ENCODE measurements around the gene MAL. TPM values are rescaled to one million over a fixed set of nuclear protein-coding genes. Genes with fewer than 3 reads are reported as not detected.

MAL gene
- total and polyA plus RNA-seq, 2 of the 8 experiments (the other 6 are each of a cell fraction or from before 2014, with no cell fraction given) = not detected

- Histone ChIP-seq H4K20me1 (replicated peaks in 1 of 2; ENCODE audit: control insufficient read depth in 1 of 2, insufficient read depth in 2 of 2, low read length in 2 of 2) (peaks cover 0 to 2% of the 10 kb centered on the region in 2 experiments), H3K4me3 (ENCODE audit: extremely low read depth in 1 of 4, insufficient read depth in 2 of 4, low read depth in 3 of 4, low read length in 4 of 4) (no peak overlapping the region), H2AFZ (ENCODE audit: low read length) (no peak overlapping the region), H3K14ac (ENCODE audit: insufficient read length) (no peak overlapping the region), H3K4me2 (ENCODE audit: insufficient read depth in 1 of 2, low read depth in 2 of 2, low read length in 2 of 2) (no peak overlapping the region), H3K27me3 (replicated peaks in 1 of 4; ENCODE audit: control insufficient read depth in 3 of 4, extremely low read depth in 1 of 4, insufficient read depth in 3 of 4, low read length in 3 of 4) (peaks cover 0 to 2% (median 0%) of the 10 kb centered on the region in 4 experiments; a peak in 1 of 7 replicates), H3K27ac (ENCODE audit: low read depth, low read length) (no peak overlapping the region), H3K9me3 (ENCODE audit: insufficient read depth in 2 of 2, low read depth in 1 of 2, low read length in 1 of 2) (peaks cover 89 to 97% of the 10 kb centered on the region in 2 experiments), H3K4ac (replicated peaks; ENCODE audit: insufficient read length, low read depth, low read length) (no peak overlapping the region), H3K23ac (ENCODE audit: insufficient read length) (no peak overlapping the region), H2BK12ac (ENCODE audit: low read depth, low read length) (no peak overlapping the region), H4K5ac (ENCODE audit: insufficient read length, low read depth, low read length) (no peak overlapping the region), H2AK5ac (ENCODE audit: low read depth, low read length) (no peak overlapping the region), H2BK15ac (ENCODE audit: low read length) (no peak overlapping the region), H3K23me2 (ENCODE audit: low read depth, low read length) (peaks cover 5% of the 10 kb centered on the region; the same call in 1 of the 2 replicates), H3K18ac (ENCODE audit: extremely low read depth, low read length) (no peak overlapping the region), H3K9ac (replicated peaks in 1 of 4; ENCODE audit: extremely low read depth in 1 of 4, low read depth in 3 of 4, low read length in 3 of 4) (no peak overlapping the region), H3K79me1 (ENCODE audit: low read depth, low read length) (0 out of 2 replicates have a peak, but pooled peaks cover 3% of the 10 kb centered on the region), H3K56ac (replicated peaks; ENCODE audit: insufficient read length, low read depth, low read length) (no peak overlapping the region), H4K8ac (ENCODE audit: extremely low read depth, insufficient read depth, low read length) (no peak overlapping the region), H2BK20ac (ENCODE audit: low read length) (no peak overlapping the region), H3K79me2 (ENCODE audit: control insufficient read depth in 1 of 2, insufficient read depth in 2 of 2, low read length in 2 of 2) (no peaks in the 10 kb centered on the region), H2BK5ac (ENCODE audit: low read depth, low read length) (no peak overlapping the region), H2BK120ac (replicated peaks; ENCODE audit: low read depth, low read length) (no peak overlapping the region), H4K91ac (replicated peaks; ENCODE audit: insufficient read length, low read length) (no peak overlapping the region), H3K4me1 (replicated peaks in 1 of 4; ENCODE audit: control insufficient read depth in 3 of 4, insufficient read depth in 4 of 4, low read length in 3 of 4) (no peaks in the 10 kb centered on the region; a peak in 1 of 7 replicates), H3K36me3 (ENCODE audit: control insufficient read depth in 2 of 4, insufficient read depth in 4 of 4, low read length in 3 of 4) (no peaks in the 10 kb centered on the region)
- ChIA-PET CTCF (ENCODE audit: partially characterized antibody) (interaction anchor here (1.8 kb wide), 1 partner anchor 10 kb away, joined by 6 read pairs; no protein-coding TSS in a partner anchor), POLR2A (ENCODE audit: partially characterized antibody) (no interaction called here)
- FAIRE-seq = no peak
- 85% methylated on average over 23 of the region's 23 CpGs; no CpG with 5 or more reads in 1 of the 2 experiments for WGBS, 2 experiments (ENCODE audit: extremely low coverage in 1 of 2, insufficient coverage in 1 of 2, insufficient read length in 1 of 2, insufficient replicate concordance in 2 of 2, low coverage in 1 of 2, low lambda C conversion rate in 2 of 2, missing lambda C conversion rate in 1 of 2)
- DNase-seq (ENCODE audit: low read depth in 1 of 2, low spot score in 2 of 2) = no peak
- no peak for TF ChIP-seq SP1 (IDR thresholded peaks at IDR 0.05; ENCODE audit: low read depth, low read length)
- TF ChIP-seq MAFK (IDR thresholded peaks at IDR 0.05; ENCODE audit: low read depth, low read length) = no peak
- no peak for TF ChIP-seq CBX8 (IDR thresholded peaks at IDR 0.05; ENCODE audit: borderline replicate concordance, low read depth, low read length)
- TF ChIP-seq FOSL1 (IDR thresholded peaks at IDR 0.05; ENCODE audit: insufficient read depth, low read depth, low read length) = no peak
- no peak for TF ChIP-seq CHD1 (IDR thresholded peaks at IDR 0.05; ENCODE audit: low read depth, low read length)
- TF ChIP-seq KDM4A (IDR thresholded peaks at IDR 0.05; ENCODE audit: low read depth, low read length, severe bottlenecking) = no peak
- no peak for TF ChIP-seq POU5F1 (IDR thresholded peaks at IDR 0.05; ENCODE audit: low read depth, low read length)
- TF ChIP-seq EZH2 (IDR thresholded peaks at IDR 0.05; ENCODE audit: low read depth, low read length, severe bottlenecking) = no peak
- TF ChIP-seq RXRA (IDR thresholded peaks at IDR 0.05; ENCODE audit: insufficient read depth, low read depth, low read length) = no peak
- TF ChIP-seq ATF2 (IDR thresholded peaks at IDR 0.05; ENCODE audit: low read length) = no peak
- TF ChIP-seq RBBP5 (IDR thresholded peaks at IDR 0.05; ENCODE audit: borderline replicate concordance, low read depth, low read length) = no peak
Measured at GRCh38 chr2:94996305-94997100, 29.0 kb upstream of the MAL start.

Data from H1 (cell line).